ENCODE measurements around the gene SLC25A13.

Gene SLC25A13

GRCh38 chr7:96198047-96198636 is 123.8 kb downstream of the SLC25A13 start:
- no peak for DNase-seq (ENCODE audit: low read depth)
- TF ChIP-seq CTCF (conservative IDR thresholded peaks at IDR 0.05; ENCODE audit: control insufficient read depth, insufficient read depth, low read depth, low read length) = no peak
- H3K4me3 ChIP-seq (ENCODE audit: control insufficient read depth, low read depth, low read length) = no peak overlapping the region

- H3K4me3 ChIP-seq (ENCODE audit: control insufficient read depth, low read depth, low read length) = no peak overlapping the region
- no peak for TF ChIP-seq CTCF (conservative IDR thresholded peaks at IDR 0.05; ENCODE audit: control insufficient read depth, insufficient read depth, low read depth, low read length)
- no peak for DNase-seq (ENCODE audit: low read depth)
Observed at GRCh38 chr7:96196676-96197075, 125.2 kb downstream of the SLC25A13 start.

- DNase-seq (ENCODE audit: low read depth) = no peak
- no peak for TF ChIP-seq CTCF (conservative IDR thresholded peaks at IDR 0.05; ENCODE audit: control insufficient read depth, insufficient read depth, low read depth, low read length)
- H3K4me3 ChIP-seq (ENCODE audit: control insufficient read depth, low read depth, low read length) = no peak overlapping the region
Observed at GRCh38 chr7:96189129-96189820, 132.6 kb downstream of the SLC25A13 start.

- no peak overlapping the region for H3K4me3 ChIP-seq (ENCODE audit: control insufficient read depth, low read depth, low read length)
- no peak for DNase-seq (ENCODE audit: low read depth)
- no peak for TF ChIP-seq CTCF (conservative IDR thresholded peaks at IDR 0.05; ENCODE audit: control insufficient read depth, insufficient read depth, low read depth, low read length)
Observed at GRCh38 chr7:96188591-96188991, 133.3 kb downstream of the SLC25A13 start.

GRCh38 chr7:96188174-96188581 is 133.7 kb downstream of the SLC25A13 start:
- TF ChIP-seq CTCF (conservative IDR thresholded peaks at IDR 0.05; ENCODE audit: control insufficient read depth, insufficient read depth, low read depth, low read length) = no peak
- no peak for DNase-seq (ENCODE audit: low read depth)
- no peak overlapping the region for H3K4me3 ChIP-seq (ENCODE audit: control insufficient read depth, low read depth, low read length)

GRCh38 chr7:96187735-96188134 is 134.2 kb downstream of the SLC25A13 start:
- no peak overlapping the region for H3K4me3 ChIP-seq (ENCODE audit: control insufficient read depth, low read depth, low read length)
- no peak for DNase-seq (ENCODE audit: low read depth)
- TF ChIP-seq CTCF (conservative IDR thresholded peaks at IDR 0.05; ENCODE audit: control insufficient read depth, insufficient read depth, low read depth, low read length) = no peak

All from fibroblast of mammary gland (primary cell).